ENCODE measurements around the gene ZNF583.
A peak's percentile ranks its signal among the peaks of the same experiment; 100 is the strongest.

ZNF583 gene

GRCh38 chr19:56403764-56404704 lies at the start of gene ZNF583:
TSS of gene ZNF583 (plus strand) at chr19:56404332. CDS start at chr19:56407115, 2,783 bp downstream.
- Histone ChIP-seq H3K27me3 (ENCODE audit: control insufficient read depth, insufficient read depth, low read length) (no peaks in the 10 kb centered on the region), H3K4me3 (ENCODE audit: low read length) (peak within 1 kb of the TSS; percentile 68; the same call in 1 of the 2 replicates), H3K27ac (ENCODE audit: low read length) (no peak within 1 kb of the TSS), H3K36me3 (ENCODE audit: control insufficient read depth, insufficient read depth, low read length) (no peaks in the 10 kb centered on the region), H3K9me3 (ENCODE audit: control insufficient read depth, insufficient read depth, low read length) (peaks cover 2% of the 10 kb centered on the region; the same call in 1 of the 2 replicates), H3K4me1 (ENCODE audit: control insufficient read depth, insufficient read depth, low read length) (peaks cover 2% of the 10 kb centered on the region; the same call in 1 of the 2 replicates)
- WGBS (ENCODE audit: insufficient coverage, insufficient read length), result no CpG with 5 or more reads among the region's 70 CpGs
- DNase-seq (ENCODE audit: low read depth, low spot score), result peak; percentile 73

- H3K9me3 ChIP-seq (ENCODE audit: control insufficient read depth, insufficient read depth, low read length), result no peaks in the 10 kb centered on the region
- no peaks in the 10 kb centered on the region for H3K27me3 ChIP-seq (ENCODE audit: control insufficient read depth, insufficient read depth, low read length)
- DNase-seq (ENCODE audit: low read depth, low spot score), result no peak
- H3K36me3 ChIP-seq (ENCODE audit: control insufficient read depth, insufficient read depth, low read length), result no peaks in the 10 kb centered on the region
- H3K4me1 ChIP-seq (ENCODE audit: control insufficient read depth, insufficient read depth, low read length), result no peaks in the 10 kb centered on the region
- WGBS (ENCODE audit: insufficient coverage, insufficient read length), result no CpG with 5 or more reads among the region's 1 CpG
- H3K4me3 ChIP-seq (ENCODE audit: low read length), result no peak overlapping the region
- no peak overlapping the region for H3K27ac ChIP-seq (ENCODE audit: low read length)
These were observed 48.6 kb upstream of the ZNF583 start for GRCh38 chr19:56355517-56355916.

GRCh38 chr19:56356944-56357343 lies 47.2 kb upstream of the ZNF583 start:
- Histone ChIP-seq H3K36me3 (ENCODE audit: control insufficient read depth, insufficient read depth, low read length) (no peaks in the 10 kb centered on the region), H3K27me3 (ENCODE audit: control insufficient read depth, insufficient read depth, low read length) (no peaks in the 10 kb centered on the region), H3K9me3 (ENCODE audit: control insufficient read depth, insufficient read depth, low read length) (no peaks in the 10 kb centered on the region), H3K4me1 (ENCODE audit: control insufficient read depth, insufficient read depth, low read length) (no peaks in the 10 kb centered on the region), H3K4me3 (ENCODE audit: low read length) (no peak overlapping the region), H3K27ac (ENCODE audit: low read length) (no peak overlapping the region)
- WGBS (ENCODE audit: insufficient coverage, insufficient read length), result no CpG with 5 or more reads among the region's 2 CpGs
- no peak for DNase-seq (ENCODE audit: low read depth, low spot score)

- no peaks in the 10 kb centered on the region for H3K36me3 ChIP-seq (ENCODE audit: control insufficient read depth, insufficient read depth, low read length)
- H3K27me3 ChIP-seq (ENCODE audit: control insufficient read depth, insufficient read depth, low read length), result no peaks in the 10 kb centered on the region
- no peaks in the 10 kb centered on the region for H3K4me1 ChIP-seq (ENCODE audit: control insufficient read depth, insufficient read depth, low read length)
- H3K4me3 ChIP-seq (ENCODE audit: low read length), result no peak overlapping the region
- no peaks in the 10 kb centered on the region for H3K9me3 ChIP-seq (ENCODE audit: control insufficient read depth, insufficient read depth, low read length)
- no CpG with 5 or more reads among the region's 2 CpGs for WGBS (ENCODE audit: insufficient coverage, insufficient read length)
- DNase-seq (ENCODE audit: low read depth, low spot score), result no peak
- no peak overlapping the region for H3K27ac ChIP-seq (ENCODE audit: low read length)
These were observed 43.3 kb upstream of the ZNF583 start for GRCh38 chr19:56360841-56361240.

GRCh38 chr19:56367829-56368711 lies 36.1 kb upstream of the ZNF583 start:
- H3K4me1 ChIP-seq (ENCODE audit: control insufficient read depth, insufficient read depth, low read length), result no peaks in the 10 kb centered on the region
- peak overlapping the region; percentile 79 for H3K4me3 ChIP-seq (ENCODE audit: low read length)
- no peak overlapping the region for H3K27ac ChIP-seq (ENCODE audit: low read length)
- H3K36me3 ChIP-seq (ENCODE audit: control insufficient read depth, insufficient read depth, low read length), result 0 out of 2 replicates have a peak, but pooled peaks cover 3% of the 10 kb centered on the region
- H3K9me3 ChIP-seq (ENCODE audit: control insufficient read depth, insufficient read depth, low read length), result no peaks in the 10 kb centered on the region
- peak; percentile 92 for DNase-seq (ENCODE audit: low read depth, low spot score)
- no CpG with 5 or more reads among the region's 65 CpGs for WGBS (ENCODE audit: insufficient coverage, insufficient read length)
- H3K27me3 ChIP-seq (ENCODE audit: control insufficient read depth, insufficient read depth, low read length), result no peaks in the 10 kb centered on the region

- no peak overlapping the region for H3K4me3 ChIP-seq (ENCODE audit: low read length)
- DNase-seq (ENCODE audit: low read depth, low spot score), result no peak
- no peaks in the 10 kb centered on the region for H3K9me3 ChIP-seq (ENCODE audit: control insufficient read depth, insufficient read depth, low read length)
- no peaks in the 10 kb centered on the region for H3K27me3 ChIP-seq (ENCODE audit: control insufficient read depth, insufficient read depth, low read length)
- no CpG with 5 or more reads among the region's 3 CpGs for WGBS (ENCODE audit: insufficient coverage, insufficient read length)
- H3K36me3 ChIP-seq (ENCODE audit: control insufficient read depth, insufficient read depth, low read length), result peaks cover 7% of the 10 kb centered on the region; the same call in 1 of the 2 replicates
- no peak overlapping the region for H3K27ac ChIP-seq (ENCODE audit: low read length)
- H3K4me1 ChIP-seq (ENCODE audit: control insufficient read depth, insufficient read depth, low read length), result no peaks in the 10 kb centered on the region
These were observed 34.1 kb upstream of the ZNF583 start for GRCh38 chr19:56369886-56370676.

GRCh38 chr19:56372281-56372680 lies 31.9 kb upstream of the ZNF583 start:
- peaks cover 10% of the 10 kb centered on the region; the same call in 1 of the 2 replicates for H3K36me3 ChIP-seq (ENCODE audit: control insufficient read depth, insufficient read depth, low read length)
- no peaks in the 10 kb centered on the region for H3K27me3 ChIP-seq (ENCODE audit: control insufficient read depth, insufficient read depth, low read length)
- H3K27ac ChIP-seq (ENCODE audit: low read length), result no peak overlapping the region
- no peak overlapping the region for H3K4me3 ChIP-seq (ENCODE audit: low read length)
- no peaks in the 10 kb centered on the region for H3K9me3 ChIP-seq (ENCODE audit: control insufficient read depth, insufficient read depth, low read length)
- DNase-seq (ENCODE audit: low read depth, low spot score), result no peak
- H3K4me1 ChIP-seq (ENCODE audit: control insufficient read depth, insufficient read depth, low read length), result no peaks in the 10 kb centered on the region
- WGBS (ENCODE audit: insufficient coverage, insufficient read length), result no CpG with 5 or more reads among the region's 1 CpG

GRCh38 chr19:56377105-56377924 lies 26.8 kb upstream of the ZNF583 start:
- H3K9me3 ChIP-seq (ENCODE audit: control insufficient read depth, insufficient read depth, low read length), result no peaks in the 10 kb centered on the region
- whole genome bisulfite sequencing (ENCODE audit: insufficient coverage, insufficient read length), result no CpG with 5 or more reads among the region's 11 CpGs
- no peak overlapping the region for H3K4me3 ChIP-seq (ENCODE audit: low read length)

GRCh38 chr19:56383826-56384605 lies 20.1 kb upstream of the ZNF583 start:
- Histone ChIP-seq H3K27ac (ENCODE audit: low read length) (no peak overlapping the region), H3K4me3 (ENCODE audit: low read length) (no peak overlapping the region), H3K4me1 (ENCODE audit: control insufficient read depth, insufficient read depth, low read length) (no peaks in the 10 kb centered on the region), H3K9me3 (ENCODE audit: control insufficient read depth, insufficient read depth, low read length) (no peaks in the 10 kb centered on the region), H3K36me3 (ENCODE audit: control insufficient read depth, insufficient read depth, low read length) (no peaks in the 10 kb centered on the region), H3K27me3 (ENCODE audit: control insufficient read depth, insufficient read depth, low read length) (no peaks in the 10 kb centered on the region)
- WGBS (ENCODE audit: insufficient coverage, insufficient read length), result no CpG with 5 or more reads among the region's 8 CpGs
- no peak for DNase-seq (ENCODE audit: low read depth, low spot score)

More at GRCh38 chr19:56377105-56377924, 26.8 kb upstream of the ZNF583 start:
- Histone ChIP-seq H3K36me3 (ENCODE audit: control insufficient read depth, insufficient read depth, low read length) (peaks cover 12% of the 10 kb centered on the region; the same call in 1 of the 2 replicates), H3K4me1 (ENCODE audit: control insufficient read depth, insufficient read depth, low read length) (no peaks in the 10 kb centered on the region), H3K27me3 (ENCODE audit: control insufficient read depth, insufficient read depth, low read length) (no peaks in the 10 kb centered on the region), H3K27ac (ENCODE audit: low read length) (no peak overlapping the region)
- DNase-seq (ENCODE audit: low read depth, low spot score), result no peak
